SK-N-SH (cell line): ENCODE data around the gene INPP5E. TPM values are rescaled to one million over a fixed set of nuclear protein-coding genes. Genes with fewer than 3 reads are reported as not detected.

ENCODE experiments used
- CTCF ChIA-PET: fragments of 300-600, 350-600 bp; formaldehyde crosslinking; extraction: SDS; loops from one replicate; lab custom pipeline; 2021; lab: Yijun Ruan, JAX
- POLR2A ChIA-PET: fragments of 350-600 bp; sonication (Branson Sonifier 250); formaldehyde crosslinking; extraction: SDS; loops from one replicate; lab custom pipeline; 2020; ENCODE audit warnings: antibody characterized with exemption, inconsistent platforms; lab: Yijun Ruan, JAX
- DNase-seq: peaks from one replicate; pipeline ENCODE4 v3.0.0; 2012
- H2AFZ ChIP-seq: fragments of 200-600 bp; sonication (generic); 2 replicates; pipeline ENCODE4 v1.8.1; 2016; ENCODE audit warnings: antibody characterized with exemption, mild to moderate bottlenecking, low read depth
- H3F3A ChIP-seq: fragments of 200-600 bp; sonication (generic); replicated peaks from 2 replicates; pipeline ENCODE3; 2016; ENCODE audit warnings: antibody characterized with exemption, mild to moderate bottlenecking; ENCODE audit not compliant: insufficient read depth
- H3K27ac ChIP-seq, 2 experiments: fragments of 200-500 bp in 1 of 2; fragments of 200-600 bp in 1 of 2; sonication (Bioruptor generic) in 1 of 2; sonication (generic), shearing (Covaris generic) in 1 of 2; 2 replicates each; pipeline versions ENCODE4 v1.5.1 to v1.6.1; 2014 to 2016; ENCODE audit warnings: low read depth in 2 of 2, inconsistent platforms in 1 of 2, low read length in 1 of 2, mild to moderate bottlenecking in 1 of 2, mixed read lengths in 1 of 2
- H3K27me3 ChIP-seq: fragments of 200-600 bp; sonication (generic), shearing (Covaris generic); 2 replicates; pipeline ENCODE4 v1.6.1; 2016; ENCODE audit warnings: mixed run types; ENCODE audit not compliant: insufficient read depth
- H3K36me3 ChIP-seq, 2 experiments: fragments of 200-500 bp in 1 of 2; fragments of 200-600 bp in 1 of 2; sonication (Bioruptor generic) in 1 of 2; sonication (generic) in 1 of 2; replicated peaks in 1 of 2; 2 replicates each; pipeline versions ENCODE3 to v1.5.1; 2014 to 2016; ENCODE audit warnings: low read length in 1 of 2, mild to moderate bottlenecking in 1 of 2; ENCODE audit not compliant: insufficient read depth in 2 of 2, control insufficient read depth in 1 of 2
- H3K4me1 ChIP-seq, 2 experiments: fragments of 200-500 bp in 1 of 2; fragments of 200-600 bp in 1 of 2; sonication (Bioruptor generic) in 1 of 2; sonication (generic), shearing (Covaris generic) in 1 of 2; 2 replicates each; pipeline versions ENCODE4 v1.5.1 to v1.6.1; 2014 to 2016; ENCODE audit warnings: low read depth in 1 of 2, low read length in 1 of 2, mixed run types in 1 of 2; ENCODE audit not compliant: insufficient read depth in 2 of 2, control insufficient read depth in 1 of 2
- H3K4me2 ChIP-seq: fragments of 200-600 bp; sonication (generic), shearing (Covaris generic); 2 replicates; pipeline ENCODE4 v1.6.1; 2017; ENCODE audit warnings: mixed run types
- H3K4me3 ChIP-seq, 2 experiments: fragments of 200-500 bp in 1 of 2; fragments of 200-600 bp in 1 of 2; sonication (Bioruptor generic) in 1 of 2; sonication (generic), shearing (Covaris generic) in 1 of 2; 2 replicates each; pipeline versions ENCODE4 v1.5.1 to v1.8.1; 2014 to 2016; ENCODE audit warnings: low read depth in 2 of 2, inconsistent platforms in 1 of 2, low read length in 1 of 2, mild to moderate bottlenecking in 1 of 2, mixed read lengths in 1 of 2, moderate library complexity in 1 of 2
- H3K79me2 ChIP-seq: fragments of 200-600 bp; sonication (generic); 2 replicates; pipeline ENCODE4 v1.8.1; 2017; ENCODE audit warnings: mild to moderate bottlenecking; ENCODE audit not compliant: insufficient read depth
- H3K9ac ChIP-seq: fragments of 200-600 bp; sonication (generic); 2 replicates; pipeline ENCODE4 v1.6.1; 2017; ENCODE audit warnings: mixed run types
- H3K9me2 ChIP-seq: fragments of 200-600 bp; sonication (generic); 2 replicates; pipeline ENCODE4 v1.6.1; 2017; ENCODE audit warnings: mixed run types
- H3K9me3 ChIP-seq: fragments of 200-600 bp; sonication (generic); 2 replicates; pipeline ENCODE4 v1.6.1; 2017; ENCODE audit warnings: mixed run types, mild to moderate bottlenecking, moderate library complexity
- H4K20me1 ChIP-seq: fragments of 200-600 bp; sonication (generic); 2 replicates; pipeline ENCODE4 v1.6.1; 2017; ENCODE audit warnings: mild to moderate bottlenecking, mixed run types; ENCODE audit not compliant: insufficient read depth
- ELF1 ChIP-seq: IDR thresholded peaks from 2 replicates; pipeline ENCODE4 v1.4.0; 2012
- EP300 ChIP-seq, 2 experiments: IDR thresholded peaks; 2 replicates each; pipeline versions ENCODE4 v1.4.0 to v1.6.1; 2012; ENCODE audit warnings: borderline replicate concordance in 1 of 2, low read depth in 1 of 2, low read length in 1 of 2
- EZH2phosphoT487 ChIP-seq: fragments of 200-600 bp; sonication (generic); IDR thresholded peaks from 2 replicates; pipeline ENCODE4 v1.6.1; 2017; ENCODE audit warnings: low read depth, mixed run types, mild to moderate bottlenecking, antibody characterized with exemption, moderate library complexity, borderline replicate concordance
- FOSL2 ChIP-seq: IDR thresholded peaks from 2 replicates; pipeline ENCODE4 v1.4.0; 2012; ENCODE audit warnings: low read depth, mild to moderate bottlenecking, moderate library complexity, borderline replicate concordance
- GATA2 ChIP-seq: sonication (generic); formaldehyde crosslinking; IDR thresholded peaks from 2 replicates; pipeline ENCODE4 v1.5.0; 2020; ENCODE audit warnings: mild to moderate bottlenecking, missing genetic modification reagents
- IRF3 ChIP-seq: fragments of 150-350 bp; IDR thresholded peaks from 2 replicates; pipeline ENCODE4 v1.6.1; 2016; ENCODE audit warnings: mild to moderate bottlenecking, low read depth, low read length
- MEF2A ChIP-seq: IDR thresholded peaks from 2 replicates; pipeline ENCODE4 v1.4.0; 2012; ENCODE audit warnings: low read depth, borderline replicate concordance
- NRF1 ChIP-seq: IDR thresholded peaks from 2 replicates; pipeline ENCODE4 v1.6.1; 2012; ENCODE audit warnings: low read depth, mild to moderate bottlenecking, low read length
- PBX3 ChIP-seq: IDR thresholded peaks from 2 replicates; pipeline ENCODE4; 2012
- POLR2AphosphoS5 ChIP-seq: IDR thresholded peaks from 2 replicates; pipeline ENCODE4 v1.6.1; 2012; ENCODE audit warnings: low read depth, low read length
- REST ChIP-seq: IDR thresholded peaks from 2 replicates; pipeline ENCODE4 v1.6.1; 2012; ENCODE audit warnings: mild to moderate bottlenecking, low read depth, low read length, moderate library complexity
- SIN3A ChIP-seq: IDR thresholded peaks from 2 replicates; pipeline ENCODE4 v1.6.1; 2012; ENCODE audit warnings: low read depth, mild to moderate bottlenecking, low read length, moderate library complexity, borderline replicate concordance
- SMC3 ChIP-seq: IDR thresholded peaks from 2 replicates; pipeline ENCODE4 v1.6.1; 2012; ENCODE audit warnings: low read depth, low read length, improper control_type of control experiment
- TCF12 ChIP-seq: IDR thresholded peaks from 2 replicates; pipeline ENCODE4 v1.4.0; 2012
- TEAD4 ChIP-seq: IDR thresholded peaks from 2 replicates; pipeline ENCODE4 v1.4.0; 2012; ENCODE audit warnings: mild to moderate bottlenecking, borderline replicate concordance; ENCODE audit not compliant: insufficient read depth
- USF2 ChIP-seq: fragments of 150-350 bp; IDR thresholded peaks from 2 replicates; pipeline ENCODE4 v1.6.1; 2017; ENCODE audit warnings: antibody characterized with exemption, low read length, low read depth, borderline replicate concordance
- WGBS: methylation state at CpG from one replicate; pipeline ENCODE4 v1.1.6; 2017; ENCODE audit warnings: low lambda C conversion rate; 5-methylcytosine and 5-hydroxymethylcytosine counted together
- polyA plus RNA-seq, 3 experiments: library from polyadenylated mRNA; depleted of rRNA; stranded (reverse); fragments of >200 nt; gene quantifications; 2 replicates each; pipeline ENCODE4 v1.2.3, GENCODE V29; 2012

The INPP5E gene
- polyA plus RNA-seq, 1 of the 3 experiments (the other 2 are of a cell fraction), result 12.8 TPM

- WGBS, result 97% methylated on average over 17 of the region's 25 CpGs
- no peaks in the 10 kb centered on the region for H3K79me2 ChIP-seq
- H3K27ac ChIP-seq, result no peak overlapping the region
- no peaks in the 10 kb centered on the region for H4K20me1 ChIP-seq
- H3K9me3 ChIP-seq, result no peaks in the 10 kb centered on the region
- no peak overlapping the region for H2AFZ ChIP-seq
- no peaks in the 10 kb centered on the region for H3K9me2 ChIP-seq
- no peaks in the 10 kb centered on the region for H3K27me3 ChIP-seq
- H3F3A ChIP-seq, result no peaks in the 10 kb centered on the region
- no peak for TF ChIP-seq FOSL2
- no peak for TF ChIP-seq GATA2 (CRISPR knock-in tag)
- no peak for TF ChIP-seq POLR2AphosphoS5
- TF ChIP-seq SMC3, result no peak
- no peak for TF ChIP-seq PBX3
- TF ChIP-seq EP300 (IDR thresholded peaks at IDR 0.05; ENCODE audit: borderline replicate concordance in 1 of 2, low read depth in 1 of 2, low read length in 1 of 2), result no peak
- no peak for TF ChIP-seq NRF1
- TF ChIP-seq SIN3A, result no peak
- TF ChIP-seq TEAD4, result no peak
- ChIA-PET POLR2A (no interaction called here), CTCF (interaction anchor here (0.6 to 3.5 kb wide), 3 partner anchors 14 to 91 kb away, joined by 3 to 14 read pairs (median 3); partner anchors contain the start of genes DNLZ and INPP5E)
- no peaks in the 10 kb centered on the region for H3K4me1 ChIP-seq
- H3K4me2 ChIP-seq, result no peak overlapping the region
- H3K36me3 ChIP-seq, result peaks cover 52 to 76% of the 10 kb centered on the region in 2 experiments
- no peak overlapping the region for H3K9ac ChIP-seq
- no peak overlapping the region for H3K4me3 ChIP-seq
- no peak for DNase-seq
Measured at GRCh38 chr9:136454026-136454796, 14.6 kb upstream of the INPP5E start.

- Histone ChIP-seq H3K27me3 (no peaks in the 10 kb centered on the region), H3K79me2 (no peaks in the 10 kb centered on the region), H3K36me3 (peaks cover 48 to 79% of the 10 kb centered on the region in 2 experiments), H3K4me3 (no peak overlapping the region), H3K9me3 (no peaks in the 10 kb centered on the region), H2AFZ (no peak overlapping the region), H3F3A (no peaks in the 10 kb centered on the region), H3K4me2 (no peak overlapping the region), H3K9me2 (no peaks in the 10 kb centered on the region), H3K27ac (no peak overlapping the region), H4K20me1 (no peaks in the 10 kb centered on the region), H3K9ac (no peak overlapping the region), H3K4me1 (no peaks in the 10 kb centered on the region)
- DNase-seq, result no peak
- CTCF ChIA-PET, result interaction anchor here (1.2 to 3.5 kb wide), 3 partner anchors 13 to 390 kb away, joined by 3 to 14 read pairs (median 3); partner anchors contain the start of gene INPP5E
- POLR2A ChIA-PET, result no interaction called here
- WGBS, result 96% methylated on average over 11 of the region's 11 CpGs
- TF ChIP-seq SIN3A, result no peak
- TF ChIP-seq ELF1, result no peak
- TF ChIP-seq REST, result no peak
- no peak for TF ChIP-seq EZH2phosphoT487
- no peak for TF ChIP-seq POLR2AphosphoS5
- TF ChIP-seq PBX3, result no peak
- TF ChIP-seq NRF1, result no peak
- no peak for TF ChIP-seq SMC3
- TF ChIP-seq IRF3, result no peak
- no peak for TF ChIP-seq MEF2A
- no peak for TF ChIP-seq EP300 (IDR thresholded peaks at IDR 0.05; ENCODE audit: borderline replicate concordance in 1 of 2, low read depth in 1 of 2, low read length in 1 of 2)
- no peak for TF ChIP-seq TEAD4
- no peak for TF ChIP-seq TCF12
- no peak for TF ChIP-seq USF2
Measured at GRCh38 chr9:136453326-136453725, 13.7 kb upstream of the INPP5E start.
